AG10803 (cell line): ENCODE measurements around the gene DOCK4.

Experiments
- DNase-seq: peaks from one replicate; pipeline ENCODE4 v3.0.0; 2010; ENCODE audit warnings: low read depth
- H3K4me3 ChIP-seq: 2 replicates; pipeline ENCODE4 v1.5.1; 2011; ENCODE audit warnings: mild to moderate bottlenecking, low read length, control low read depth
- TF ChIP-seq, protein P1 (sequence below): conservative IDR thresholded peaks from 2 replicates; pipeline ENCODE4 v1.5.1; 2011; ENCODE audit warnings: mild to moderate bottlenecking, low read length, control low read depth, inconsistent platforms

DOCK4 gene

DNA sequence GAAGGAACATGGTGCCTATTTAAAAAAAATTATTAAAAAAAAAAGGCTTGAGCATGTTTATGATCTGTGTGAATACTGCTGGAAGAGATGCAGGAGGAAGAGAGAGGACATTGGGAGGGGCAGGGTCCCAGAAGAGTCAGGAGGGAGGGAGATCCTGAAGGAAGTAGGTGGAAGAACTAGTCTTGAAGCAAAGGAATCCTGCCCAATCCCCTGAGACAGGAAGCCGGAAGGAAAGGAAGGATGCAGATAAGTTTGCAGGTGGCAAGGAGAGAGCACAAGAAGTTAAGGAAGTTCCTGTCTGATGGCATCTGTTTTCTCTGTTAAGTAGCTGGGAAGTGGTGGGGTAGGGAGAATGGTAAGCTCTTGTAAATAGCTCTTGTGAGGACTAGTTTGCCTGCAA is 318.5 kb downstream of the DOCK4 start:
- H3K4me3 ChIP-seq, result no peak overlapping the region
- TF ChIP-seq, protein P1, sequence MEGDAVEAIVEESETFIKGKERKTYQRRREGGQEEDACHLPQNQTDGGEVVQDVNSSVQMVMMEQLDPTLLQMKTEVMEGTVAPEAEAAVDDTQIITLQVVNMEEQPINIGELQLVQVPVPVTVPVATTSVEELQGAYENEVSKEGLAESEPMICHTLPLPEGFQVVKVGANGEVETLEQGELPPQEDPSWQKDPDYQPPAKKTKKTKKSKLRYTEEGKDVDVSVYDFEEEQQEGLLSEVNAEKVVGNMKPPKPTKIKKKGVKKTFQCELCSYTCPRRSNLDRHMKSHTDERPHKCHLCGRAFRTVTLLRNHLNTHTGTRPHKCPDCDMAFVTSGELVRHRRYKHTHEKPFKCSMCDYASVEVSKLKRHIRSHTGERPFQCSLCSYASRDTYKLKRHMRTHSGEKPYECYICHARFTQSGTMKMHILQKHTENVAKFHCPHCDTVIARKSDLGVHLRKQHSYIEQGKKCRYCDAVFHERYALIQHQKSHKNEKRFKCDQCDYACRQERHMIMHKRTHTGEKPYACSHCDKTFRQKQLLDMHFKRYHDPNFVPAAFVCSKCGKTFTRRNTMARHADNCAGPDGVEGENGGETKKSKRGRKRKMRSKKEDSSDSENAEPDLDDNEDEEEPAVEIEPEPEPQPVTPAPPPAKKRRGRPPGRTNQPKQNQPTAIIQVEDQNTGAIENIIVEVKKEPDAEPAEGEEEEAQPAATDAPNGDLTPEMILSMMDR, result no peak

DNA sequence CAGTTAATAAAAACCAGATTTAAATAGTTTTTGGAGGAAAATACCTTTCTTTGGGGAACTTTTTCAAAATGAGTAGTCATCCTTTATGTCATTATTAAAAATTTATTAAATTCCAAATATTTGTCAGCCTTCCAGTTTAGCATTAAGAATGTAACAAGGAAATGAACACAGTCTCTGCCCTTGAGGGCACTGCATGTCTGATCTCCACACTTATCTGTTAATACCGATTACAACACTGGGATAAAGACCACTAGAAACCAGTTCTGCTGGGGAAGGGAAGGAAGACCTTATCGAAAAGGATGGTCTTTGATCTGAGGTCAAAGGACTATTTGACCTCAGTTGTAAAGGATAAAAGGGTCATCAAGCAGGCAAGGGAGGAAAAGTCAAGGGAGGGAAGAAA is 320.0 kb downstream of the DOCK4 start:
- TF ChIP-seq, protein P1, result no peak
- no peak for DNase-seq
- H3K4me3 ChIP-seq, result no peak overlapping the region

More for the DNA sequence above, 318.5 kb downstream of the DOCK4 start:
- no peak for DNase-seq

DNA sequence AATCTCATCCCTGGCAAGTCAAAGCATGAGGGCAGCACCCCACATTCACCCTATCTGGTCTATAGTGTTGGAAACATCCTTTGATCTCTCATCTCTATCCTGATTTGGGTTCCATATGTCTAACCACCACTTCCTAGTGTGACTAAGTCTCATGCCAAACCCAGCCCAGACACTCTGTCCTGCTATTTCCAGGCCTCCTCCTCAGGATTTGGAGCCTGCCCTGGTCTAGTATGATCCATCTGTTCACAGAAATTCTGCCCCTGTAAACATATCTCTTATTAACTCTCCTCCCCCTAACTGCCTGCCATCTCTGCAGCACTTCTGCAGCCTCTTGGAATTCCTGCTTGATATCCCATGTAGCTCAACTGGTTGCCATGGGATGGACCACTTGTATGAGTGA is 323.0 kb downstream of the DOCK4 start:
- no peak for DNase-seq
- H3K4me3 ChIP-seq, result no peak overlapping the region
- TF ChIP-seq, protein P1, result no peak

DNA sequence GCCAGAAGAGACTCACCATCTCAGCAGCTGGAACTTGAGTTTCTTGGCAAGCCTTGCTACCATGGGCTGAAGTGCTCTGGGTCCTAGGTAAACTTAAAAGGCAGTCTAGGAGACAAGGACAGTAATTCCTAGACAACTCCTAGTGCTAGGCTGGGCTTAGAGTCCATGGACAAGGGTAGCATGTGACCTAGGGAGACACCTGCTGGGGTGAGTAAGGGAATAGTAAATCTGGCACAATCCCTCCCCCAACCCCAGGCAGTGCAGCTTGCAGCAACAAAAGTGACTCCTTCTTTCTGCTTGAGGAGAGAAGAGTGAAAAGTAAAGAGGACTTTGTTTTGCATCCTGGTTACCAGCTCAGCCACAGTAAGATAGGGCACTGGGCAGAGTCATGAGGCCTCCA is 327.4 kb downstream of the DOCK4 start:
- H3K4me3 ChIP-seq, result no peak overlapping the region
- TF ChIP-seq, protein P1, result no peak

DNA sequence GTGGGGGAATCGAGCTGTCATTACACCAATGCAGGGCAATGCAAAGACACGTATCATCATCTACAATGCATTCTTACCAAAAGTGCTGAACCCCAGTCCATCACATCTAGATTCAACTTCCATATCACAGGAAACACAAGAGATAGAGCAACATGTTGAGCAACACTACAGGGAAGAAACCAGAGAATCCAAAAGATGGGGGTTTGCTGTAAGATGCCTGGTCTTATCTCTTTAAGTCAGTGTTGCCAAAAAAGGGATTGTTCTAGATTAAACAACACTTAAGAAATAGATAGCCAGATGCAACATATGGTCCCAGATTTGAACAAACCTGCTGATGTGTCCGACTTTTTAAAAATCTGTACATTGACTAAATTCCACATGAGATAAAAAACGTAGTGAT is 328.3 kb downstream of the DOCK4 start:
- DNase-seq, result no peak
- TF ChIP-seq, protein P1, result no peak
- H3K4me3 ChIP-seq, result no peak overlapping the region

More for the DNA sequence above, 327.4 kb downstream of the DOCK4 start:
- DNase-seq, result no peak

DNA sequence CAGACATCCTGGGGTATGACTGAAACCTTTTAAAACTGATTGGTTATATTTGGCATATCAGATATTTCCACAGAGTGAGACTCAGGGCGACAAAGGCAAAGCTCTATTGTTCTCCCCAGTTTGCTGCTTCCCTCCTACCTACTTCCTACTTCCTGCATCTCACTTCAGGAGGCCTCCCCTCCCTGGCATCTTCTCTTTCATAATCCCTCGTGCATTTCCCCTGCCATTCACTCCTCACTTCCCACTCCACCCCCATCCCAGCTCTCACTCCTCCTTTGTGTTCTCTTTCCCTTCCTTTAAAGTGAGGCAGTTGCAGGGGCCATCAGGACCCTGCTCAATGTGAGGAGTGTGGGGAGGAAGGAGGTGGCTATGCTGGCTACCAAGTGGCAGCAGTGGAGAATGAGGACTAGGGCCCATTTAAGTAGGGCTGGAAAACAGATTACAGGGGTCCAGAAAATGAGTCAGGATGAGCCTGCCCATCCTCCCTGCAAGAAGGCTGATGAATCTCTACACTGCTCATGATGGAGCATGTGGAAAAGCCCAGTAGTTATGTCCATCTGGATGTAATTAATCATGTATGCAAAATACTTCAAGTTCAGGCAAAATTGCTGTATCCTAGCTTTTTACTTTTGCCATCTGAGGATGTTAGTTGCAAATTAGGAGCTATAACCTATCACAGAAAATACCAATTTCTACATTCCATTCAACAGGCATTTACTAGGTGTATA is 332.1 kb downstream of the DOCK4 start:
- TF ChIP-seq, protein P1, result no peak
- peak; percentile 23 for DNase-seq
- no peak overlapping the region for H3K4me3 ChIP-seq

DNA sequence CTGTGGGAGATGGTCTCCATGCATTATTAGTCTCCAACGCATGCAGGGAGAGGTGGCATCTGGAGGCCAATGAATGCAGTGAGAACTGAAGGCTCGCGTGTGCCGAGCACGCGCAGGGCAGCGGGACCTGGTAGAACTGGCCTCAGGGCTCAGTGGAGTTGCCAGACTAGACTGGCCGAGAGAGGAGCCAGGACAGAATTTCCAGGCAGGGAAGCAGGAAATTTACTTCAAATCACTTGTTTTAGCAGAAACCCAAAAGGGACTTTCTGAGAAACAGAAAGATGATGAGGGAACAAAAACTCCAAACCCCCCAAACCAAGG is 332.9 kb downstream of the DOCK4 start:
- TF ChIP-seq, protein P1, result no peak
- no peak for DNase-seq
- H3K4me3 ChIP-seq, result no peak overlapping the region
